Aorta (tissue), 5 donors: ENCODE measurements around the gene EPHB1. TPM values are rescaled to one million over a fixed set of nuclear protein-coding genes. Genes with fewer than 3 reads are reported as not detected.

ENCODE experiments used
- ATAC-seq: fragments of 200-7000 bp; cut with Tn5 transposase; one replicate; pipeline ENCODE4 v1.9.1; 2022; ENCODE audit warnings: moderate library complexity; ENCODE audit not compliant: low FRiP score
- DNase-seq, 2 donors: peaks; one replicate each; pipeline ENCODE4 v3.0.0-alpha.2; 2020
- H3K27ac ChIP-seq, 2 donors: one replicate each; pipeline ENCODE4 v1.5.1; 2013; ENCODE audit warnings: low read length in 2 of 2, mild to moderate bottlenecking in 2 of 2, moderate library complexity in 2 of 2, control low read depth in 1 of 2, inconsistent platforms in 1 of 2, low read depth in 1 of 2
- H3K27me3 ChIP-seq, 2 donors: one replicate each; pipeline ENCODE4 v1.6.1; 2013; ENCODE audit warnings: control low read depth in 1 of 2, low read length in 1 of 2, mild to moderate bottlenecking in 1 of 2, moderate library complexity in 1 of 2; ENCODE audit not compliant: insufficient read depth in 2 of 2, control insufficient read depth in 1 of 2
- H3K36me3 ChIP-seq, 2 donors: one replicate each; pipeline ENCODE4 v1.6.1; 2013; ENCODE audit warnings: control low read depth in 1 of 2, low read length in 1 of 2, mild to moderate bottlenecking in 1 of 2; ENCODE audit not compliant: insufficient read depth in 2 of 2, control insufficient read depth in 1 of 2
- H3K4me1 ChIP-seq, 2 donors: one replicate each; pipeline ENCODE4 v1.6.1; 2013; ENCODE audit warnings: low read length in 2 of 2, control low read depth in 1 of 2, mild to moderate bottlenecking in 1 of 2, moderate library complexity in 1 of 2; ENCODE audit not compliant: insufficient read depth in 2 of 2, control insufficient read depth in 1 of 2
- H3K4me3 ChIP-seq, 2 donors: one replicate each; pipeline ENCODE4 v1.5.1; 2013; ENCODE audit warnings: low read length in 2 of 2, control low read depth in 1 of 2, mild to moderate bottlenecking in 1 of 2
- H3K9me3 ChIP-seq: one replicate; pipeline ENCODE4 v1.6.1; 2013; ENCODE audit warnings: mild to moderate bottlenecking, low read length; ENCODE audit not compliant: control insufficient read depth
- WGBS, 2 donors: extraction: QIAGEN DNeasy Blood & Tissue Kit; methylation state at CpG; one replicate each; pipeline ENCODE4 v1.1.7; 2013; 5-methylcytosine and 5-hydroxymethylcytosine counted together
- intact Hi-C, 2 donors: fragments of 100-400 bp; cut with DNase I; formaldehyde crosslinking; loops; one replicate each; pipeline versions ENCODE4 v1.14.2 to v1.15.0; 2022
- polyA plus RNA-seq, 2 donors: library from polyadenylated mRNA; stranded (reverse); fragments of 200-250 nt; gene quantifications; one replicate each; pipeline ENCODE4 v1.2.3, GENCODE V29; 2013
- total RNA-seq, 2 donors: library from RNA; stranded (reverse); fragmentation: NEBNext Ultra II Directional; extraction: Animal tissue kit (Norgen Biotek cat#: 25700); gene quantifications; one replicate each; pipeline ENCODE4 v1.2.1, GENCODE V29; 2021
- donor health status: healthy with polysubstance abuse.
- donor health status: Bipolar disorder and iron deficiency.
- donor health status: DM: no; HTN: no; CAD: no.
- donor health status: DM: no; HTN: no; CAD: no.
- donor health status: DM: yes; HTN: yes; CAD: no.

EPHB1 gene
- total and polyA plus RNA-seq, 4 donors = 0.31 to 4.8 (median 3.6) TPM; not detected in 1

- DNase-seq = no peak
- no peaks in the 10 kb centered on the region for H3K36me3 ChIP-seq
- H3K9me3 ChIP-seq = no peaks in the 10 kb centered on the region
- no peak overlapping the region for H3K27ac ChIP-seq
- H3K27me3 ChIP-seq = no peaks in the 10 kb centered on the region
- no peak overlapping the region for H3K4me3 ChIP-seq
- ATAC-seq = no peak
- intact Hi-C loops = no loop called here
- no peaks in the 10 kb centered on the region for H3K4me1 ChIP-seq
Measured at GRCh38 chr3:134917631-134918030, 122.6 kb downstream of the EPHB1 start.

- WGBS, 2 donors = 0 to 69% methylated on average over 1 of the region's 1 CpG
- DNase-seq (no peak), ATAC-seq (no peak)
- no peak overlapping the region for H3K27ac ChIP-seq
- intact Hi-C loops = no loop called here
- H3K4me1 ChIP-seq = no peaks in the 10 kb centered on the region
- no peak overlapping the region for H3K4me3 ChIP-seq
- no peaks in the 10 kb centered on the region for H3K27me3 ChIP-seq
- no peaks in the 10 kb centered on the region for H3K9me3 ChIP-seq
- H3K36me3 ChIP-seq = no peaks in the 10 kb centered on the region
Measured at GRCh38 chr3:134918441-134918840, 123.4 kb downstream of the EPHB1 start.

GRCh38 chr3:134922101-134922500 is 127.0 kb downstream of the EPHB1 start:
- Histone ChIP-seq H3K4me1 (no peaks in the 10 kb centered on the region), H3K36me3 (no peaks in the 10 kb centered on the region), H3K9me3 (no peaks in the 10 kb centered on the region), H3K27me3 (no peaks in the 10 kb centered on the region), H3K27ac (no peak overlapping the region), H3K4me3 (no peak overlapping the region)
- intact Hi-C loops = no loop called here
- DNase-seq (no peak), ATAC-seq (no peak)
- 71 to 81% methylated on average over 3 of the region's 3 CpGs for WGBS, 2 donors

GRCh38 chr3:134922866-134923265 is 127.8 kb downstream of the EPHB1 start:
- Histone ChIP-seq H3K27ac (no peak overlapping the region), H3K4me1 (no peaks in the 10 kb centered on the region)
- WGBS, 2 donors = 78 to 84% methylated on average over 6 of the region's 6 CpGs

GRCh38 chr3:134923286-134923685 is 128.2 kb downstream of the EPHB1 start:
- ATAC-seq = no peak
- Histone ChIP-seq H3K4me3 (no peak overlapping the region), H3K9me3 (no peaks in the 10 kb centered on the region), H3K4me1 (no peaks in the 10 kb centered on the region), H3K36me3 (no peaks in the 10 kb centered on the region), H3K27me3 (no peaks in the 10 kb centered on the region), H3K27ac (no peak overlapping the region)
- intact Hi-C loops = no loop called here
- DNase-seq = no peak
- WGBS, 2 donors = 80 to 91% methylated on average over 1 of the region's 1 CpG

More at GRCh38 chr3:134922866-134923265, 127.8 kb downstream of the EPHB1 start:
- intact Hi-C loops = no loop called here
- Histone ChIP-seq H3K4me3 (no peak overlapping the region), H3K9me3 (no peaks in the 10 kb centered on the region), H3K27me3 (no peaks in the 10 kb centered on the region), H3K36me3 (no peaks in the 10 kb centered on the region)
- no peak for DNase-seq
- no peak for ATAC-seq

GRCh38 chr3:134927599-134927998 is 132.5 kb downstream of the EPHB1 start:
- no peak for DNase-seq
- no peak for ATAC-seq
- H3K27ac ChIP-seq = no peak overlapping the region
- H3K4me3 ChIP-seq = no peak overlapping the region
- no peaks in the 10 kb centered on the region for H3K27me3 ChIP-seq
- no peaks in the 10 kb centered on the region for H3K9me3 ChIP-seq
- intact Hi-C loops = no loop called here
- H3K4me1 ChIP-seq = no peaks in the 10 kb centered on the region
- H3K36me3 ChIP-seq = no peaks in the 10 kb centered on the region
- 81 to 83% methylated on average over 1 of the region's 1 CpG for WGBS, 2 donors

GRCh38 chr3:134928392-134928791 is 133.3 kb downstream of the EPHB1 start:
- Histone ChIP-seq H3K36me3 (no peaks in the 10 kb centered on the region), H3K27me3 (no peaks in the 10 kb centered on the region), H3K27ac (no peak overlapping the region), H3K4me1 (no peaks in the 10 kb centered on the region), H3K9me3 (no peaks in the 10 kb centered on the region), H3K4me3 (no peak overlapping the region)
- DNase-seq (no peak), ATAC-seq (no peak)
- intact Hi-C loops = no loop called here
- 91 to 92% methylated on average over 6 of the region's 6 CpGs for WGBS, 2 donors

- DNase-seq (no peak), ATAC-seq (no peak)
- 82 to 84% methylated on average over 3 of the region's 3 CpGs for WGBS, 2 donors
- Histone ChIP-seq H3K27ac (no peak overlapping the region), H3K36me3 (no peaks in the 10 kb centered on the region), H3K4me1 (no peaks in the 10 kb centered on the region), H3K4me3 (no peak overlapping the region), H3K27me3 (no peaks in the 10 kb centered on the region), H3K9me3 (no peaks in the 10 kb centered on the region)
- intact Hi-C loops = no loop called here
Measured at GRCh38 chr3:134928819-134929218, 133.8 kb downstream of the EPHB1 start.

GRCh38 chr3:134929976-134930375 is 134.9 kb downstream of the EPHB1 start:
- ATAC-seq (no peak), DNase-seq (no peak)
- H3K4me1 ChIP-seq = no peaks in the 10 kb centered on the region
- H3K27me3 ChIP-seq = no peaks in the 10 kb centered on the region
- no peaks in the 10 kb centered on the region for H3K9me3 ChIP-seq
- intact Hi-C loops = no loop called here
- H3K27ac ChIP-seq = no peak overlapping the region
- WGBS, 2 donors = 87 to 92% methylated on average over 2 of the region's 2 CpGs
- no peaks in the 10 kb centered on the region for H3K36me3 ChIP-seq
- H3K4me3 ChIP-seq = no peak overlapping the region
